Measurements from ENCODE around the gene GNB4.

- TF ChIP-seq CTCF (IDR thresholded peaks at IDR 0.05) (no peak), EZH2 (IDR thresholded peaks at IDR 0.05; ENCODE audit: borderline replicate concordance, insufficient read depth, low read depth, low read length, poor library complexity, severe bottlenecking) (no peak)
Observed at GRCh38 chr3:179450901-179451264, 387 bp downstream of the GNB4 start.

Measured in B cell (primary cell).